HEK293T (cell line): ENCODE results near the gene BASP1.
"Not testable (repeated sequence)": the region's sequence is repeated elsewhere in the genome, so short reads cannot be mapped to it uniquely, and the experiment has no call there.

Experiments
- CTCF ChIA-PET: fragments of 350-600 bp; formaldehyde crosslinking; extraction: SDS; loops from one replicate; lab custom pipeline; 2021; ENCODE audit warnings: antibody characterized with exemption, inconsistent platforms; lab: Yijun Ruan, JAX
- POLR2A ChIA-PET: fragments of 350-600 bp; formaldehyde crosslinking; extraction: SDS; loops from one replicate; lab custom pipeline; 2020; ENCODE audit warnings: antibody characterized with exemption, inconsistent platforms; lab: Yijun Ruan, JAX
- DNase-seq: peaks from one replicate; pipeline ENCODE4 v3.0.0; 2012; ENCODE audit warnings: mixed read lengths; ENCODE audit errors: extremely low spot score
- ARNT ChIP-seq: fragments of 450-650 bp; IDR thresholded peaks from 2 replicates; pipeline ENCODE4 v1.6.1; 2017; ENCODE audit warnings: mild to moderate bottlenecking
- BHLHE40 ChIP-seq: fragments of 450-650 bp; IDR thresholded peaks from 2 replicates; pipeline ENCODE4 v1.6.1; 2016; ENCODE audit warnings: mild to moderate bottlenecking, moderate library complexity, borderline replicate concordance
- CTBP1 ChIP-seq: fragments of 450-650 bp; IDR thresholded peaks from 2 replicates; pipeline ENCODE4 v1.6.1; 2016; ENCODE audit warnings: borderline replicate concordance
- ELF4 ChIP-seq: fragments of 450-650 bp; IDR thresholded peaks from 2 replicates; pipeline ENCODE4 v1.6.1; 2017; ENCODE audit warnings: antibody characterized with exemption
- FOXA1 ChIP-seq: fragments of 450-650 bp; IDR thresholded peaks from 2 replicates; pipeline ENCODE4 v1.6.1; 2016; ENCODE audit warnings: mild to moderate bottlenecking
- FOXK2 ChIP-seq: fragments of 450-650 bp; IDR thresholded peaks from 2 replicates; pipeline ENCODE4 v1.6.1; 2016; ENCODE audit warnings: mild to moderate bottlenecking
- FOXM1 ChIP-seq: fragments of 450-650 bp; IDR thresholded peaks from 2 replicates; pipeline ENCODE4 v1.6.1; 2017; ENCODE audit warnings: mild to moderate bottlenecking, borderline replicate concordance
- HDGF ChIP-seq: fragments of 450-650 bp; IDR thresholded peaks from 2 replicates; pipeline ENCODE4 v1.6.1; 2017; ENCODE audit warnings: antibody characterized with exemption, borderline replicate concordance
- L3MBTL2 ChIP-seq: fragments of 450-650 bp; conservative IDR thresholded peaks from 2 replicates; pipeline ENCODE4 v1.6.1; 2016; ENCODE audit warnings: mild to moderate bottlenecking
- LEF1 ChIP-seq: fragments of 450-650 bp; IDR thresholded peaks from 2 replicates; pipeline ENCODE4 v1.6.1; 2017; ENCODE audit warnings: mild to moderate bottlenecking, borderline replicate concordance
- NFRKB ChIP-seq: fragments of 450-650 bp; IDR thresholded peaks from 2 replicates; pipeline ENCODE4 v1.6.1; 2016; ENCODE audit warnings: mild to moderate bottlenecking, moderate library complexity
- SP1 ChIP-seq: fragments of 450-650 bp; IDR thresholded peaks from 2 replicates; pipeline ENCODE4 v1.6.1; 2017
- SUZ12 ChIP-seq: fragments of 450-650 bp; IDR thresholded peaks from 2 replicates; pipeline ENCODE4 v1.6.1; 2016; ENCODE audit warnings: mild to moderate bottlenecking
- TARDBP ChIP-seq: fragments of 450-650 bp; IDR thresholded peaks from 2 replicates; pipeline ENCODE4 v1.6.1; 2016
- ZNF384 ChIP-seq: fragments of 450-650 bp; IDR thresholded peaks from 2 replicates; pipeline ENCODE4 v1.6.1; 2016
- TF ChIP-seq, protein P1 (sequence below): fragments of 450-650 bp; IDR thresholded peaks from 2 replicates; pipeline ENCODE4 v1.6.1; 2016

Gene BASP1

DNA sequence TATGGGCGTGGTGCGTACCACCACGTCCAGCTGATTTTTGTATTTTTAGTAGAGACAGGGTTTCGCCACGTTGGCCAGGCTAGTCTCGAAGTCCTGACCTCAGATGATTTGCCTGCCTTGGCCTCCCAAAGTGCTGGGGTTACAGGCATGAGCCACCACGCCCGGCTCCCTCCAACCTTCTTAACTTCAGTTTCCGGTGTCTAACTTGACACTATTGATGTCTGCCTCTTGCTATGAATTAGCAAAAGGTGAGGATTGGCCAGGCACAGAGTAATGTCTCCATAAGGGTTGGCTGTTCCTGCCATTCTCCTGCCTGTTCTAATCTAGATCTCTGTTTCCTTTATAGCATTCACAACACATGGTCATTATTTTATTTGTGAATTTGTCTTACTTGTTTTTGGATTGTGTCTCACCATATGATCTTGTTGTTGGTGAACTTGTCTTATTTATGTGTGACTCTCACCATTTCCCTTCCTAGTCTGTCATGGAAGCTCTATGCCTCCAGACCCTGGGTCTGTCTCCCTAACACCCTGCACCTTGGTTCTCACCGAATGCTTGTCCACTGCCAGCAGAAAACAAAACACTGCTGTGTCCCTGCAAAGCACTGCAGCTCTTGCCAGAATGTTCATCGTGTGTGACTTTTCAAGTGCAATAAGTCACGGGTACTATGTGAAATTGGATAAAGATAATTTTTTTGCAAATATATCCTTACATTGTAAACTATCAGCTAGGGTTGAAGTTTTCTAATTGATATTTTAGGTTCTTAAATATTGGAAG lies 26.0 kb downstream of the BASP1 start:
- CTCF ChIA-PET: no interaction called here
- no peak for TF ChIP-seq SUZ12
- TF ChIP-seq FOXA1: no peak
- TF ChIP-seq TARDBP: no peak
- TF ChIP-seq LEF1: no peak
- TF ChIP-seq, protein P1, sequence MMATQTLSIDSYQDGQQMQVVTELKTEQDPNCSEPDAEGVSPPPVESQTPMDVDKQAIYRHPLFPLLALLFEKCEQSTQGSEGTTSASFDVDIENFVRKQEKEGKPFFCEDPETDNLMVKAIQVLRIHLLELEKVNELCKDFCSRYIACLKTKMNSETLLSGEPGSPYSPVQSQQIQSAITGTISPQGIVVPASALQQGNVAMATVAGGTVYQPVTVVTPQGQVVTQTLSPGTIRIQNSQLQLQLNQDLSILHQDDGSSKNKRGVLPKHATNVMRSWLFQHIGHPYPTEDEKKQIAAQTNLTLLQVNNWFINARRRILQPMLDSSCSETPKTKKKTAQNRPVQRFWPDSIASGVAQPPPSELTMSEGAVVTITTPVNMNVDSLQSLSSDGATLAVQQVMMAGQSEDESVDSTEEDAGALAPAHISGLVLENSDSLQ: no peak
- TF ChIP-seq FOXM1: no peak
- no peak for TF ChIP-seq ELF4
- no peak for TF ChIP-seq ZNF384
- no peak for TF ChIP-seq HDGF
- no peak for TF ChIP-seq L3MBTL2
- TF ChIP-seq SP1: no peak
- TF ChIP-seq ARNT: no peak
- no peak for TF ChIP-seq BHLHE40
- no peak for TF ChIP-seq CTBP1
- no peak for TF ChIP-seq NFRKB
- no peak for TF ChIP-seq FOXK2
- DNase-seq: no peak
- POLR2A ChIA-PET: no interaction called here

DNA sequence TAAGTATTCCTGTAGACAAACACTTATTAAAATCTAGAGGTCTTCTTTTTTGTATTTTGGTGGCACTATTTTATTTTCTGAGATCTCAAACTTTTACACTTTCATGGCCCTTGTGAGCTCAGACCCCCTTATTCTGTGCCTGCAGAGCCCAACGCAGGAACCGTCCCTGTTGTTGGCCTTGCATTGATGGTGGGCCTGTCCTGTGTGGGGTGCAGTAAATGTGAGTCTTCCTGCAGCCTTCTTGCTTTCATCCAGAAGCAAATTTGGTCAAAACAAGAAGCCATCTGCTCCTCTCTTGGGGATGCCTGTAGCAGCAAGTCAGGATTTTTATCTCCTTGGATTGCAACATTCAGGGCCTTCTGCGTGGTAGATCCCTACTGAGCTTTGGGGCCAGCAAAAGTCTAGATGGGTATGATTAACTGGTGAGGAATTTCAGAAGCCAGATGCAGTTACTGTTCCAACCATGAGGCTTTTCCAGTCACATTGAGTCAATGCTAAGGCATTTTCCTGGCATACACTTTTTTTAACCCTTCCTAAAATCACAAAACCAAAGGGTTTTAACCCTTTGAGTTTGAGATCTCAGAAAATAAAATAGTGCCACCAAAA lies 31.7 kb downstream of the BASP1 start:
- CTCF ChIA-PET: no interaction called here
- TF ChIP-seq, protein P1: no peak
- no peak for TF ChIP-seq FOXK2
- no peak for TF ChIP-seq FOXM1
- TF ChIP-seq TARDBP: no peak
- TF ChIP-seq SP1: no peak
- no peak for TF ChIP-seq BHLHE40
- TF ChIP-seq SUZ12: no peak
- no peak for TF ChIP-seq CTBP1
- no peak for TF ChIP-seq HDGF
- no peak for TF ChIP-seq ARNT
- no peak for TF ChIP-seq FOXA1
- no peak for TF ChIP-seq LEF1
- TF ChIP-seq NFRKB: no peak
- no peak for TF ChIP-seq ZNF384
- TF ChIP-seq ELF4: no peak
- no peak for TF ChIP-seq L3MBTL2
- no peak for DNase-seq
- POLR2A ChIA-PET: no interaction called here

- POLR2A ChIA-PET, CTCF ChIA-PET, DNase-seq: not testable (repeated sequence)
Observed at GRCh38 chr5:17249841-17250240, 32.4 kb downstream of the BASP1 start.

DNA sequence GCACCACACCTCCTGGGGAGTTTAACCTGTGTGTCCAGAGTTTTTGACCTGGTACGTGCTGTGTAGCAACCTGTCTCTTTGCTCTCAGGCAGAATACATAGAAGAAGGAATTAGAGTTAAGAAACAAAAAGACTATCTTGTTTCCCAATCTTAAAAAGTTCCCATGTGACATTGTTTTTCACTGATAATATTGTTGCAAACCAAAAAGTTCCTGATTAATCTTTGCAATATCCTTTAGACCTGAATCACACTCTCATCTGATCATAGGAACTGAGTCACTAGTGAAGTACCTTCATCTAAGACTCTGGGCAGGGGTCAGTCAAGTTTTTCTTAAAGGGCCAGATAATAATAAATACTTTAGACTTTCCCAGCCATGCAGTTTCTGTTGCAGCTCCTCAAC lies 35.1 kb downstream of the BASP1 start:
- no peak for DNase-seq
- ChIA-PET POLR2A (no interaction called here), CTCF (no interaction called here)
- no peak for TF ChIP-seq FOXM1
- TF ChIP-seq BHLHE40: no peak
- no peak for TF ChIP-seq ZNF384
- TF ChIP-seq LEF1: no peak
- TF ChIP-seq ARNT: no peak
- no peak for TF ChIP-seq NFRKB
- TF ChIP-seq SUZ12: no peak
- no peak for TF ChIP-seq L3MBTL2
- TF ChIP-seq ELF4: no peak
- TF ChIP-seq FOXA1: no peak
- no peak for TF ChIP-seq HDGF
- no peak for TF ChIP-seq SP1
- TF ChIP-seq FOXK2: no peak
- TF ChIP-seq, protein P1: no peak

GRCh38 chr5:17255471-17256021 lies 38.1 kb downstream of the BASP1 start:
- TF ChIP-seq HDGF: no peak
- TF ChIP-seq SUZ12: no peak
- TF ChIP-seq ARNT: no peak
- no peak for TF ChIP-seq NFRKB
- TF ChIP-seq LEF1: no peak
- no peak for TF ChIP-seq ELF4
- no peak for TF ChIP-seq L3MBTL2
- TF ChIP-seq, protein P1: no peak
- no peak for TF ChIP-seq FOXK2
- TF ChIP-seq FOXA1: no peak
- TF ChIP-seq SP1: no peak
- TF ChIP-seq FOXM1: no peak
- TF ChIP-seq BHLHE40: no peak
- TF ChIP-seq ZNF384: no peak
- ChIA-PET POLR2A (no interaction called here), CTCF (no interaction called here)
- DNase-seq: no peak
